GM21381 (cell line): ENCODE results near the gene SLC25A24.
"Not testable (repeated sequence)": the region's sequence is repeated elsewhere in the genome, so short reads cannot be mapped to it uniquely, and the experiment has no call there.

Experiments
- ATAC-seq: cut with Tn5 transposase; IDR thresholded peaks from one replicate; pipeline ENCODE4 v1.9.1; 2021; ENCODE audit warnings: mild to moderate bottlenecking, moderate library complexity; ENCODE audit not compliant: unreplicated experiment

The SLC25A24 gene

GRCh38 chr1:108199781-108200686, at the start of gene SLC25A24:
Gene SLC25A24, minus strand, starts transcription at chr1:108200343. Its CDS starts 205 bp downstream, at chr1:108200138.
- ATAC-seq = peak; percentile 96

- ATAC-seq = not testable (repeated sequence)
Observed at GRCh38 chr1:108243976-108244375, 43.8 kb upstream of the SLC25A24 start, which contains the start of gene NBPF4. Gene NBPF4, minus strand, starts transcription at chr1:108244076. Its CDS starts 315 bp downstream, at chr1:108243761.

DNA sequence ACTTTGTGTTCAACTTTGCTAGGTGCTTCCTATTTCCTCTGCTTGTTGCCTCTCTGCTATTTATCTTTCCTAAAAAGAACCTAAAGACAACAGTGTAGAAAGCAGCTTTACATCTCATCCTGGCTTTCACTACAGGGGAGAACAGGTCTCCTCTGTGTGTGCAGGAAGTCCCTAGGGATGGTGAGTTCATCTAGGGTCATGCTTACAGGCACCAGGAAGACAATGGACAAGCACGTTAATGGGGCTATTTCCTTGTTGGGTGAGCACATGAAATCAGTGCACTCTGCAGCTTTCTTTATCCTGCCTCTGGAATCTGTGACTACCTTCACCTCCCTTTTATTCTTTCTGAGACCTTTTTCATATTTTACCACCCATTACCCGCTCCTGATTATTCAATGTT, 39.3 kb upstream of the SLC25A24 start:
- not testable (repeated sequence) for ATAC-seq

- not testable (repeated sequence) for ATAC-seq
Observed at GRCh38 chr1:108235308-108235707, 35.2 kb upstream of the SLC25A24 start.

DNA sequence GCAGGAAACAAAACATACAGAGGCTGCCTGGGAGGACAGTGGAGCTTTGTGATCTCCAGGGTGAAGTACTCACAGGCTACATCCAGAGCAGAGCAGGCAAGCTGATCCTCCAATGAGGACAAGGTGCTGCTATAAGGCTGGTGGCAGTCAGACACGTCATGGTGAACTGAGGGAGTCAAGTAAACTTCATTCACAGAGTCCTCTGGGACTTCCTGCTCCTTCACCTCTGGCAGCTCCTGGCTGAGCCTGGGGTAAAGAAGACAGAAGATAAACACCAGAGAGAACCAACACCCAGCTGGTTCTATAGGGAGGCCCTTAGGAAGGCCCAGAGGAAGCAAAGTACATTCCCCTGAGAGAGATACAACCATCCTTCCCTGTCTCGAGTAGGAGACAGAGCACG, 32.0 kb upstream of the SLC25A24 start:
- ATAC-seq = not testable (repeated sequence)

DNA sequence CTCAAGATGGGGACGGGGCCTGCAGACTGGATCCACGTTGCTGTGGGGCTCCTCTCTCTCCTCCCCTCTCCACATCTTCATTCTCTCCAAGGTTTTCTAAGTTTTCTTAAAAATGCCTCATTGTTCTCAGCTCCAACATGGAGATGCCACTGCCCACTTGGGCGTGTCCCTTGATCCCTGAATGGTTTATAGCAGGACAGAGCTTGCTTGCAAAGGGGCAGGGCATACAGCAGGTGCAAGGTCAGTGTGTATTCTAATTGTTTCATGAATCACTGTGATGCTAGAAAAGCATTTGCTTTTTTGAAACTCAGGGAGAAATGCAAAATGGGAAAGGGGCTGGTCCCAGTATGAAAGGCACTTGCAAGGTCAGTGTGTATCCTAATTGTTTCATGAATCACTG, 29.8 kb upstream of the SLC25A24 start:
- not testable (repeated sequence) for ATAC-seq

GRCh38 chr1:108227772-108228171, 27.6 kb upstream of the SLC25A24 start:
- ATAC-seq = not testable (repeated sequence)

DNA sequence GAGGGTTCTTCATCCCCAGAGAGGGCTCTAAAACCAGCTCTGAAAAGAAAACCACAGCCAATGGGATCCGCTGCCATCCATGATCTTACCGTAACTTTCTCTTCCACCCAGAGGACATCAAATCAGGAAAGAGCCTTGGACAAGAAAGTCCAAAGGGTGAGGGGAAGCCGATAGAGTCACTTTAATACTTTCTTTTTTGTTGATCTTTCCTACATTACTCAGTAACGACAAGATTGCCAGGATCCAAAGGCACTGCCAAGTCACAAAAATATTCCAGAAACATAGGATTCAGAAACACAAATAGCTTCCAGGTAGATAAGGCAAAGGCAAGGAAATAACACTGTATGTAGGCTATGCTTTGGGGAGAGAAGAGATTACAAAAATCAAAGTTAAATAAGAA, 26.7 kb upstream of the SLC25A24 start:
- ATAC-seq = not testable (repeated sequence)

DNA sequence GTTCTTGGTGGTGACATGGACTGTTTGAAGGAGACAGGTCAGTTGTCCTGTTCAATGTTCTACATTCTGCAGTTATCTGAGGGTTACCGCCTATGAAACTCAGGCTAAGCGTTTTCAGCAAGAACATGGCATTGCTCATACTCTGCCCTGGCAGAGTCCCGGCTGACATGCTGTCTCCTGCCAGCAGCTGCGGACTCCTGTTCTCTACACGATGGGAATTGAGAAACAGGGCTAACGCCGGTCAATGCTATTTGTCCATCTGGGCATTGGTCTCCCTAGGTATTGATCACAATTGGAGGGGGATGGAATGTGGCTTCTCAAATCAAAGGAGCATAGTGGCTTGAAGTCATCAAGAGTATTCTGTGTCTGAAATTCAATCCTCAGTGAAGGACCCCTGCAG, 23.1 kb upstream of the SLC25A24 start:
- ATAC-seq = not testable (repeated sequence)

GRCh38 chr1:108217515-108218174, 17.5 kb upstream of the SLC25A24 start:
- ATAC-seq = not testable (repeated sequence)

DNA sequence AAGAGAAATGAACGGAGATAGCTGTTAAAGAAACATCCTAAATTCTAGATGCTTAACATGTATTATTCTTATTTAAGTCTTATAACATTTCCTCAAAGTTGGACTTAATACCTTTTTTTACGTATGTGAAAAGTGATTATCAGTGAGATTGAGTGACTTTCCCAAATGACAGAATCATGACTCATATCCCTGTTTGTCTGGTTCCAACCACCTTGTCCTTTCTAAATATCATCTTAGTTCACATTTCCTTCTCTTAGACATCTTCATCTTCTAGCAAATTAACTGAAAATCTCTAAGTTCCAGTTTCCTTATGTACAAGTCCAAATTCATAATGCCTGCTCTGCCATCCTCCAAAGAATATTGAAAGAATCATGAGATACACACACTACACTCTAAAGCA, 16.9 kb upstream of the SLC25A24 start:
- ATAC-seq = not testable (repeated sequence)

GRCh38 chr1:108216028-108216890, 16.1 kb upstream of the SLC25A24 start:
- not testable (repeated sequence) for ATAC-seq

- not testable (repeated sequence) for ATAC-seq
Observed at GRCh38 chr1:108214641-108215465, 14.7 kb upstream of the SLC25A24 start.

DNA sequence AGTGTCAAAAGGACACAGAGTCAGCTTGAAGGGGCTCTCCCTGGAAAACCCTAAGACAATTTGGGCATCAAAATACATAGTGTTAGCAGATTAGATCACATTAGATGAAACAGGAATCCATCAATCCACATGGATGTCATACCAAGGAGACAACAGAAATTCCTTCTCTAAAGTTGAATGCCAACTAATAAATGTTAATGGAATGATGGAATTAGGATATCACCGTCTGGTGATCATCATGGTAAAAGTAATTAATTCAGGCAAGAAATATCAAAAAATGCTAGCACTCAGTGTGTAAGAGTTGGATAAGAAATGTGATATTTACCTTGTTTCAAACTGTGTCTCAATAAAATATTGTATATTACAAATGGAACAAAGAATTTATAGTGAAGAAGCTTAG, 10.9 kb upstream of the SLC25A24 start:
- no peak for ATAC-seq

DNA sequence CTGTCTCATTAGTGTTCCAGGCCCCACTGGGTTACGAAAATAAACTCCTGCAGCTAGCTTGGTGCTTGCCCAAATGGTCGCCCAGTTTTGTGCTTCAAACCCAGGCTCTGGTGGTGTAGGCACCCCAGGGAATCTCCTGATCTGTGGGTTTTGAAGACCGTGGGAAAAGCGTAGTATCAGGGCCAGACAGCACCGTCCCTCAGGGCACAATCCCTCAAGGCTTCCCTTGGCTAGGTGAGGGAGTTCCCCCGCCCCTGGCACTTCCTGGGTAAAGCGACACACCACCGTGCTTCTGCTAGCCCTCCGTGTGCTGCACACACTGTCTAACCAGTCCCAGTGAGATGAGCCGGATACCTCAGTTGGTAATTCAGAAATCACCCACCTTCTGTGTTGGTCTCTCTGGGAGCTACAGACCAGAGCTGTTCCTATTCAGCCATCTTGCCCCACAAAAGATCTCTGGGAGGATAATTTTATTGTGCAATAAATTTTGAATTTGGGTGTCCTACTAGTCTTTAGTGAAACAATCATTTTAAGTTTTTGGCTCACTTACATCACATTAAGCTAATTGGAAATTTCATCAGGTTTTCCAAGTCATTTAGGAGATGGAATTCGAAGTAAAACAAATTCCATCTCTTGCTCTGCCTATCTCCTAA, 9.4 kb upstream of the SLC25A24 start:
- no peak for ATAC-seq

DNA sequence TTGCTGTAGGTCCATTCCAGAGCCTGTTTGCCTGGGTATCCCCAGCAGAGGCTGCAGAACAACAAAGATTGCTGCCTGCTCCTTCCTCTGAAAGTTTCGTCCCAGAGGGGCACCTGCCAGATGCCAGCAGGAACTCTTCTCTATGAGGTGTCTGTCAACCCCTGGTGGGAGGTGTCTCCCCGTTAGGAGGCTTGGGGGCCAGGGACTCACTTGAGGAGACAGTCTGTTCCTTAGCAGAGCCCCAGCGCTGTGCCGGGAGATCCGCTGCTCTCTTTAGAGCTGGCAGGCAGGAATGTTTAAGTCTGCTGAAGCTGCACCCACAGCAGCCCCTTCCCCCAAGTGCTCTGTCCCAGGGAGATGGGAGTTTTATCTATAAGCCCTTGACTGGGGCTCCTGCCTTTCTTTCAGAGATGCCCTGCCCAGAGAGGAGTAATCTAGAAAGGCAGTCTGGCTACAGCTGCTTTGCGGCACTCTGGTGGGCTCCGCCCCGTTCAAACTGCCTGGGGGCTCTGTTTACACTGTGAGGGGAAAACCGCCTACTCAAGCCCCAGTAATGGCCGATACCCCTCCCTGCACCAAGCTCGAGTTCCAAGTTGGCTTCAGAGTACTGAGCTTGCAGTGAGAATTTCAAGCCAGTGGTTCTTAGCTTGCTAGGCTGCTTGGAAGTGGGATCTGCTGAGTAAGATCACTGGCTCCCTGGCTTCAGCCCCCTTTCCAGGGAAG, 8.7 kb upstream of the SLC25A24 start:
- ATAC-seq = no peak

DNA sequence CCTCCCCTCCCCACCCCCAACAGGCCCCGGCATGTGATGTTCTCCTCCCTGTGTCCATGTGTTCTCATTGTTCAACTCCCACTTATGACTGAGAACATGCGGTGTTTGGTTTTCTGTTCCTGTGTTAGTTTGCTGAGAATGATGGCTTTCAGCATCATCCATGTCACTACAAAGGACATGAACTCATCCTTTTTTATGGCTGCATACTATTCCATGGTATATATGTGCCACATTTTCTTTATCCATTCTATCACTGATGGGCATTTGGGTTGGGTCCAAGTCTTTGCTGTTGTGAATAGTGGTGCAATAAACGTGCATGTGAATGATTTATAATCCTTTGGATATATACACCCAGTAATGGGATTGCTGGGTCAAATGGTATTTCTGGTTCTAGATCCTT, 3.4 kb upstream of the SLC25A24 start:
- ATAC-seq = not testable (repeated sequence)

- no peak for ATAC-seq
Observed at GRCh38 chr1:108201687-108202086, 1.5 kb upstream of the SLC25A24 start.

GRCh38 chr1:108200687-108201051, 526 bp upstream of the SLC25A24 start:
- no peak for ATAC-seq
